Nephron (organoid): Measurements from ENCODE around the gene CFAP61.

ENCODE experiments used
- H3K27ac Mint-ChIP-seq, 3 experiments: 2 replicates each; pipeline ENCODE4 v1.8.0; 2020; ENCODE audit warnings: mixed read lengths in 3 of 3, mild to moderate bottlenecking in 2 of 3, moderate library complexity in 1 of 3
- H3K27me3 Mint-ChIP-seq: 2 replicates; pipeline ENCODE4 v1.8.0; 2021; ENCODE audit warnings: low read depth, mild to moderate bottlenecking, moderate library complexity, mixed read lengths
- H3K36me3 Mint-ChIP-seq: 2 replicates; pipeline ENCODE4 v1.8.0; 2020; ENCODE audit warnings: low read depth, mixed read lengths
- H3K4me1 Mint-ChIP-seq: 2 replicates; pipeline ENCODE4 v1.8.0; 2020; ENCODE audit warnings: mixed read lengths
- H3K4me3 Mint-ChIP-seq, 3 experiments: 2 replicates each; pipeline ENCODE4 v1.8.0; 2020; ENCODE audit warnings: mild to moderate bottlenecking in 3 of 3, mixed read lengths in 3 of 3, moderate library complexity in 2 of 3
- H3K9me3 Mint-ChIP-seq: 2 replicates; pipeline ENCODE4 v1.8.0; 2020; ENCODE audit warnings: mixed read lengths
- TF ChIP-seq, protein P1 (sequence below), 3 experiments: fragments of 200-600 bp; sonication (generic); IDR thresholded peaks; one replicate each; pipeline ENCODE4 v1.5.0; 2021; ENCODE audit warnings: antibody characterized with exemption in 3 of 3; ENCODE audit not compliant: unreplicated experiment in 3 of 3

The CFAP61 gene

DNA sequence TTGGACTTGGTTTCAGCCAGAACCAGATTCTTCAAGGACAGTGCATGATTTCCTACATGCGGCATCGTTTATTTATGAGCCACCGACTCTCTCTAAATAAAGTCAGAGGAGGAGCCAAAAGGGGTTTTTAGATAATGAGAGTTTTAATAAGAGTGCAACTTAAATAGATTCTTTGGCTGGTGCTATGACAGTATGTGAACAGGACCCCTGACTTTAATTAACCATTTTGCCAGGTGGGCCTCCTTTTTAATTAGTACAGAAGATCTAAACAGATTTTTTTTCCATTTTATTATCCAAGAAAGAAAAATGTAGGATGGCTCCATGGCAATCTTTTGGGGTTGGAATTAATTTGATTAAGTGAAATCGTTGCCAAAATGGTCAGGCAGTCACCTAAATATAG is 240.8 kb downstream of the CFAP61 start:
- Mint-ChIP-seq H3K27ac (no peak overlapping the region), H3K27me3 (peaks cover 6% of the 10 kb centered on the region), H3K4me1 (no peaks in the 10 kb centered on the region), H3K36me3 (no peaks in the 10 kb centered on the region), H3K4me3 (no peak overlapping the region), H3K9me3 (no peaks in the 10 kb centered on the region)
- TF ChIP-seq, protein P1, sequence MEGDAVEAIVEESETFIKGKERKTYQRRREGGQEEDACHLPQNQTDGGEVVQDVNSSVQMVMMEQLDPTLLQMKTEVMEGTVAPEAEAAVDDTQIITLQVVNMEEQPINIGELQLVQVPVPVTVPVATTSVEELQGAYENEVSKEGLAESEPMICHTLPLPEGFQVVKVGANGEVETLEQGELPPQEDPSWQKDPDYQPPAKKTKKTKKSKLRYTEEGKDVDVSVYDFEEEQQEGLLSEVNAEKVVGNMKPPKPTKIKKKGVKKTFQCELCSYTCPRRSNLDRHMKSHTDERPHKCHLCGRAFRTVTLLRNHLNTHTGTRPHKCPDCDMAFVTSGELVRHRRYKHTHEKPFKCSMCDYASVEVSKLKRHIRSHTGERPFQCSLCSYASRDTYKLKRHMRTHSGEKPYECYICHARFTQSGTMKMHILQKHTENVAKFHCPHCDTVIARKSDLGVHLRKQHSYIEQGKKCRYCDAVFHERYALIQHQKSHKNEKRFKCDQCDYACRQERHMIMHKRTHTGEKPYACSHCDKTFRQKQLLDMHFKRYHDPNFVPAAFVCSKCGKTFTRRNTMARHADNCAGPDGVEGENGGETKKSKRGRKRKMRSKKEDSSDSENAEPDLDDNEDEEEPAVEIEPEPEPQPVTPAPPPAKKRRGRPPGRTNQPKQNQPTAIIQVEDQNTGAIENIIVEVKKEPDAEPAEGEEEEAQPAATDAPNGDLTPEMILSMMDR (IDR thresholded peaks at IDR 0.05; ENCODE audit: unreplicated experiment in 3 of 3): no peak

DNA sequence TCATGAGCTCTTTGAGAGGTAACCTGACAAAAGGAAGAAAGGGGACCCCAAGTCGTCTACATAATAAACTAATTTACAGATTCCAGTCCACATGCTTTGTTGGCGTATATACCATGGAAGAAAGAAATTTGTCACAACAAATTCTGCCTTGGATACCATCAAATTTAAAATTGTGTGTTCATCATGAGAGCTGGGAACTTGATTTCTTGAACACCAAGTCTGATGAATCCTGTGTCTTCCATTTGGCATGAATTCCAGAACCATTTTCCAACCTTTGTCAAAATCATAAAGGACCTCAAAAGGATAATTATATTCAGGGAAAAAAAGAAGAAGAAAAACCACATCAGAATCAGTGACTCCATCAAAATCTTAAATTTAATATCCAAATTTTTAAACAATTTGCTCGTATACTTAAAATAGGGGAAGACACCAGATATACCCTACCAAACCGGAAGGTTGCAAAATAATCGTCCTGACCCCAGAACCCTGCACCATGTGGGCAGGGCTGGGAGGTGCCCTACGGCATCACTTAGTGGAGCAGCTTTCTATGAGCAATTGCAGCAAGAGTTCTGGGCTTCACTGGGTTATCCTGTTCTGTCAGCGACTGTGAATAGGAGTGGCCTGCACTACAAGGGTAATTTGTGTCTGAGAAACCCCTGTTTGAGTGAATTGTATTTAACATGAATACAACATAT is 241.5 kb downstream of the CFAP61 start:
- TF ChIP-seq, protein P1 (IDR thresholded peaks at IDR 0.05; ENCODE audit: unreplicated experiment in 3 of 3): no peak
- Mint-ChIP-seq H3K36me3 (no peaks in the 10 kb centered on the region), H3K27me3 (peaks cover 9% of the 10 kb centered on the region), H3K4me1 (no peaks in the 10 kb centered on the region), H3K27ac (no peak overlapping the region), H3K4me3 (no peak overlapping the region), H3K9me3 (no peaks in the 10 kb centered on the region)

DNA sequence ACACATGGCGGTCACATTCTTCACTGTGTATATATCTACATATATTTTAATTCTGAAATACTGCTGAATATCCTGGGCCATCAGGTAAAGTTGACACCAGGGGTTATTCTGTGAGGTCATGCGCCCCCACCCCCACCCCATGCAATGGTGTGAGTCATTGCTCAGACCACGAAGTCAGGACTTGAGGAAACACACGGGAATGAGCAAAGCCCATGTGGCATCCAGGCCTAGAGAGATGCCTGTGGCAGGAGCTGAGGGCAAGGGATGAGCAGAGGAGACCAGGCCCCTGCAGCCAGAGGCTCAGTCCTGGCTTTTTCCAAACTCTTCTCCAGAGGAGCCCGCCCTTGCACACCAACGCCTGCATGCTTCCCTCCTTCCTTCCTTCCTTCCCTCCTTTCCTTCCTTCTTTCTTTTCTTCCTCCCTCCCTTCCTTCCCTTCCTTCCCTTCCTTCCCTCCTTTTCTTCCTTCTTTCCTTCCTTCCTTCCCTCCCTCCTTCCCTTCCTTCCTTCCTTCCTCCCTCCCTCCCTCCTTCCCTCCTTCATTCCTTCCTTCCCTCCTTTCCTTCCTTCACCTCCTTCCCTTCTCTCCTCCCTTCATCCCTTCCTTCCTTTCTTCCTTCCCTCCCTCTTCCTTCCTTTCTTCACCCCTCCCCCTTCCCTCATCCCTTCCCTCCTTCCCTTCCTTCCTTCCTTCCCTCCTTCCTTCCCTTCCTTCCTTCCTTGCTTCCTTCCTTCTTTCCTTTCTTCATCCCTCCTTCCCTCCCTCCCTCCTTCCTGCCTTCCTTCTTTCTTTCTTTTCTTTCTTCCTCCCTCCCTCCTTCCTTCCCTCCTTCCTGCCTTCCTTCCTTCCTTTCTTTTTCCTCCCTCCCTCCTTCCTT is 243.5 kb downstream of the CFAP61 start:
- Mint-ChIP-seq H3K4me3 (no peak overlapping the region), H3K27me3 (peaks cover 9% of the 10 kb centered on the region), H3K27ac (no peak overlapping the region), H3K36me3 (no peaks in the 10 kb centered on the region), H3K4me1 (no peaks in the 10 kb centered on the region), H3K9me3 (no peaks in the 10 kb centered on the region)
- TF ChIP-seq, protein P1 (IDR thresholded peaks at IDR 0.05; ENCODE audit: unreplicated experiment in 3 of 3): no peak

DNA sequence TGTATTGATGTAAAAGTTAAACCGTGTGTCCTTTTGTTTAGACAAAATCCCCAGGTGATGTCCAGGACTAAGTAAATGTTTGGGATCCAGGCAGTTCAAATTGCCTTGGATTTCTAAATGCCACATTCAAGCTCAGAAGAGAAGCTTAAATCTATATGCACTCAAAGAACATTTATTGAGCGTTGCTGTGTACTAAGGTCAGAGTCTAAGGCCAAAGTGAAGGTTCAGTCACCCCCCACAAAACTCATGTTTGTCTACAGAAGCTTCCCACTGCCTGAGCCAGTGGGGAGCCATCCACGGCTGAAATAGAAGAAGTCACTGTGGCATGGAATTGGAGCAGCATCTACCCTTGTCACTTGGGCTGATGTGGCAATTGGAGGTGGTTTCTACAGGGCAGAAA is 244.8 kb downstream of the CFAP61 start:
- TF ChIP-seq, protein P1 (IDR thresholded peaks at IDR 0.05; ENCODE audit: unreplicated experiment in 3 of 3): no peak
- peaks cover 9% of the 10 kb centered on the region for H3K27me3 Mint-ChIP-seq
- no peaks in the 10 kb centered on the region for H3K4me1 Mint-ChIP-seq
- H3K36me3 Mint-ChIP-seq: no peaks in the 10 kb centered on the region
- H3K9me3 Mint-ChIP-seq: no peaks in the 10 kb centered on the region
- no peak overlapping the region for H3K27ac Mint-ChIP-seq
- no peak overlapping the region for H3K4me3 Mint-ChIP-seq

- no peak overlapping the region for H3K27ac Mint-ChIP-seq
- no peaks in the 10 kb centered on the region for H3K9me3 Mint-ChIP-seq
- H3K4me3 Mint-ChIP-seq: no peak overlapping the region
- no peaks in the 10 kb centered on the region for H3K4me1 Mint-ChIP-seq
- no peaks in the 10 kb centered on the region for H3K36me3 Mint-ChIP-seq
- TF ChIP-seq, protein P1 (IDR thresholded peaks at IDR 0.05; ENCODE audit: unreplicated experiment in 3 of 3): no peak
- H3K27me3 Mint-ChIP-seq: peaks cover 9% of the 10 kb centered on the region
Observed at GRCh38 chr20:20297752-20298151, 245.4 kb downstream of the CFAP61 start.
